Measurements from ENCODE around the gene HLA-F. TPM values are rescaled to one million over a fixed set of nuclear protein-coding genes. Genes with fewer than 3 reads are reported as not detected.

HLA-F gene
- total RNA-seq = 100 to 1,000 TPM; 282 to 310 TPM

DNA sequence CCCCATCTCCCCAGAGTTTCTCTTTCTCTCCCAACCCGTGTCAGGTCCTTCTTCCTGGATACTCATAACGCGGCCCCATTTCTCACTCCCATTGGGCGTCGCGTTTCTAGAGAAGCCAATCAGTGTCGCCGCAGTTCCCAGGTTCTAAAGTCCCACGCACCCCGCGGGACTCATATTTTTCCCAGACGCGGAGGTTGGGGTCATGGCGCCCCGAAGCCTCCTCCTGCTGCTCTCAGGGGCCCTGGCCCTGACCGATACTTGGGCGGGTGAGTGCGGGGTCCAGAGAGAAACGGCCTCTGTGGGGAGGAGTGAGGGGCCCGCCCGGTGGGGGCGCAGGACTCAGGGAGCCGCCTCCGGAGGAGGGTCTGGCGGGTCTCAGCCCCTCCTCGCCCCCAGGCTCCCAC, at the start of gene HLA-F:
HLA-F (plus strand) TSS at position 173 of the 404 bp plus-strand sequence; CDS start at position 203, 30 bp downstream.
- intact Hi-C loops (cut with micrococcal nuclease) = loop anchor here (1.0 to 5.0 kb wide), 5 partner anchors 26 to 338 kb away; partner anchors contain the start of genes HLA-A and POLR1H
- Mint-ChIP-seq H3K27me3 (ENCODE audit: low read depth) (no peaks in the 10 kb centered on the region), H3K4me1 (ENCODE audit: low read depth) (peaks cover 55% of the 10 kb centered on the region), H3K27ac (peak within 1 kb of the TSS; percentile 97), H3K36me3 (ENCODE audit: low read depth) (peaks cover 45% of the 10 kb centered on the region), H3K9me3 (no peaks in the 10 kb centered on the region), H3K4me3 (peak within 1 kb of the TSS; percentile 90)
- CTCF ChIA-PET = interaction anchor here (1.3 kb wide), 2 partner anchors 26 to 112 kb away, joined by 3 to 5 read pairs; no protein-coding TSS in a partner anchor
- DNase-seq = peak; percentile 93

DNA sequence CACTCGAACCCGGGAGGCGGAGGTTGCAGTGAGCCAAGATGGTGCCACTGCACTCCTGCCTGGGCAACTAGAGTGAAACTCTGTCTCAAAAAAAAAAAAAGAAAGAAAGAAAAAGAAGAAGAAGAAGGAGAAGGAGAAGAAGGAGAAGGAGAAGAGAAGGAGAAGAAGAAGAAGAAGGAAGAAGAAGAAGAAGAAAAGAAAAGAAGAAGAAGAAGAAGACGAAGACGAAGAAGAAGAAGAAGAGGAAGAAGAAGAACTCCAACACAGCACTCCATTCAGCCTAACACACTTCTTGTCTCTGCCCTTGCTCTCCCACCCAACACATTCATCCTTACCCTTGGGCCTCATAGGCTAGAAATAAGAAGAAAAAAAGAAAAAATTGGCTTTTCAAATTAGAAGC, 49.2 kb upstream of the HLA-F start:
- intact Hi-C loops (cut with micrococcal nuclease) = no loop called here
- no peaks in the 10 kb centered on the region for H3K36me3 Mint-ChIP-seq (ENCODE audit: low read depth)
- CTCF ChIA-PET = interaction anchor here (1.7 kb wide), 1 partner anchor 24 kb away, joined by 6 read pairs; no protein-coding TSS in a partner anchor
- no peak overlapping the region for H3K27ac Mint-ChIP-seq
- H3K9me3 Mint-ChIP-seq = no peaks in the 10 kb centered on the region
- no peak for DNase-seq
- H3K4me1 Mint-ChIP-seq (ENCODE audit: low read depth) = peaks cover 6% of the 10 kb centered on the region
- H3K27me3 Mint-ChIP-seq (ENCODE audit: low read depth) = peaks cover 3% of the 10 kb centered on the region
- H3K4me3 Mint-ChIP-seq = no peak overlapping the region

DNA sequence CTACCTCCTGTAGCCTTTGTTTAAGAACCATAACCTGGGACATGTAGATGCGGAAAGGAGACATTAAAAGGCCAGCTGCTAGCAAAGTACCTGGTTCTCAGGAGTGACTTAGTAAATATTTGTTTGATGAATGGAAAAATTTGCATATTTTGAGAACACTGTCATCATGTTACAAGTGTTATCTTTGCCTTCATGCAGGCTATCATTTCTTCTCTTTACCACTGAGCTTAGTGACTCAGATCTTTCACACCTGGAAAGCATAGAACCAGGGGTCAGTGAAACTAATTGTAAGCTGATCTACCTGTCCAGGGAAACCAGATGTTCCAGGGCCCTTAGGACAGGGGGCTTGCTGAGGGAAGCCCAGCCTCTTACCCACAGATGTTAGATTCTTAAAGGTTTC, 47.7 kb upstream of the HLA-F start:
- H3K9me3 Mint-ChIP-seq = no peaks in the 10 kb centered on the region

DNA sequence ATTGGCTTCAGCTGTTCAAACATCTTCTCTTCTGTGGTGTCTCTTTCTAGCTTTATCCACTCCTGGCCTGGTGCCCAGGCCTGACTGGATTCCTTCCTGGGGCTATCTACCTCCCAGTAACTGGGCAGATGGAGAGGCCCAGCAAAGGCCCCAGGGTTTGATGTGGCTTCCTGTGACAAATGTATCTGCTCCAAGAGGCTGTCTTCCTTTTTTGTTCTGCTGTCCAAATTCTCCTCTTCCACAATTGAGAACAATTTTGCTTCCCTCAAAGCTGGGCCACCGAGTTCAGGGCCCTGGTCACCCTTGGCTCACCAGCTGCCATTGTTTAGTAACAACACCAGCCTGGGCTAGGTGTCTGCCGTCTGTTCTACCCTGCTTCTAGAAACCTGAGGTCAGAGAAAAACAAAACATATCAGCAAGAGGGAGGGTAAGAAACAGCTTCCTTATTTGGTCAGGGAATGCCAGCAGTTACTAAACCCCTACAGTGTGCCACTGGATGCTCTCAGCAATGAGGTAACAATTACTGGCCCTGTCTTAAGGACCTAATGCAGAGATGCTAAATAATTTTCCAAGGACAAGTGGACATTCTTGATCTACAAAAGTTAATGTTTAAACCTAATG, 46.1 kb upstream of the HLA-F start:
- H3K27ac Mint-ChIP-seq = no peak overlapping the region
- H3K9me3 Mint-ChIP-seq = no peaks in the 10 kb centered on the region
- no peaks in the 10 kb centered on the region for H3K36me3 Mint-ChIP-seq (ENCODE audit: low read depth)
- CTCF ChIA-PET = interaction anchor here (1.1 to 2.9 kb wide), 3 partner anchors 23 to 27 kb away, joined by 4 to 22 read pairs (median 8); no protein-coding TSS in a partner anchor
- intact Hi-C loops (cut with micrococcal nuclease) = no loop called here
- H3K27me3 Mint-ChIP-seq (ENCODE audit: low read depth) = no peaks in the 10 kb centered on the region
- DNase-seq = no peak
- no peak overlapping the region for H3K4me3 Mint-ChIP-seq
- peaks cover 6% of the 10 kb centered on the region for H3K4me1 Mint-ChIP-seq (ENCODE audit: low read depth)

More for the DNA sequence above, 47.7 kb upstream of the HLA-F start:
- DNase-seq = no peak
- no peaks in the 10 kb centered on the region for H3K36me3 Mint-ChIP-seq (ENCODE audit: low read depth)
- H3K4me1 Mint-ChIP-seq (ENCODE audit: low read depth) = peaks cover 6% of the 10 kb centered on the region
- CTCF ChIA-PET = interaction anchor here (0.6 to 1.2 kb wide), 3 partner anchors 21 to 24 kb away, joined by 4 to 6 read pairs (median 4); no protein-coding TSS in a partner anchor
- peaks cover 3% of the 10 kb centered on the region for H3K27me3 Mint-ChIP-seq (ENCODE audit: low read depth)
- intact Hi-C loops (cut with micrococcal nuclease) = no loop called here
- no peak overlapping the region for H3K27ac Mint-ChIP-seq
- H3K4me3 Mint-ChIP-seq = no peak overlapping the region

DNA sequence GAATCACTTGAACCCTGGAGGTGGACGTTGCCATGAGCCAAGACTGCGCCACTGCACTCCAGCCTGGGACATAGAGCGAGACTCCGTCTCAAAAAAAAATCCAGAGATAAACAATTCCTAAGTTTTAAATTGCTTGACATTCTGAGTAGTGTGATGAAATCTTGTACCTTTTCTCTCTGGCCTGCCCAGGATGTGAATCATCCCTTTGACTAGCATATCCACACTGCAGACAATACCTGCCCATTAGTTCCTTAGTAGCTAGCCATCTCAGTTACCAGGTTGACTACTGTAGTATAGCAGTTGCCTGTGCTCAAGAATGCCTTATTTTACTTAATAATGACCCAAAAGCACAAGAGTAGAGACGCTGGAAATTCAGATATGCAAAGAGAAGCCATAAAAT, 45.1 kb upstream of the HLA-F start:
- H3K4me1 Mint-ChIP-seq (ENCODE audit: low read depth) = peaks cover 6% of the 10 kb centered on the region
- no peaks in the 10 kb centered on the region for H3K27me3 Mint-ChIP-seq (ENCODE audit: low read depth)
- no peak overlapping the region for H3K4me3 Mint-ChIP-seq
- intact Hi-C loops (cut with micrococcal nuclease) = no loop called here
- CTCF ChIA-PET = interaction anchor here (0.6 to 2.9 kb wide), 3 partner anchors 10 to 153 kb away, joined by 3 to 22 read pairs (median 3); no protein-coding TSS in a partner anchor
- H3K36me3 Mint-ChIP-seq (ENCODE audit: low read depth) = no peaks in the 10 kb centered on the region
- DNase-seq = no peak
- no peak overlapping the region for H3K27ac Mint-ChIP-seq
- no peaks in the 10 kb centered on the region for H3K9me3 Mint-ChIP-seq

DNA sequence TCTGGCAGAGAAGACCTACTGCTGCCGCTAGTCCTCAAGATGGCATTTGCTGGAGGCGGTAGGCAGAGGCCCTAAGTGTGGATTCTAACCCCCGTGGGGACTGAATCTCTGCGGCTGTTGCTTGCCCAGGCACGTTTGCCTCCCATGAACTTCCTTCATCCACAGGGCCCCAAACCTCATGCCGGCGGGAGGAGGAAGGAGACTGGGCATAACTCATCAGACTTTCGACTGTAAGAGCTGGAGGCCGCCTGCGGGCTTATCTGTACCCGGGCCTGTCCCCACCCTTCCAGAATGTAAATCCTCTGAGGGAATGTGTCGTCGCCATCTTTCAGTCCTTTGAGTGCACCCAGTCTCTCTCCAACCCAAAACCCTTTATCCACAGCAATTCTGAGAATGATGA, 43.3 kb upstream of the HLA-F start:
- H3K9me3 Mint-ChIP-seq = no peaks in the 10 kb centered on the region
- H3K27me3 Mint-ChIP-seq (ENCODE audit: low read depth) = no peaks in the 10 kb centered on the region
- H3K36me3 Mint-ChIP-seq (ENCODE audit: low read depth) = no peaks in the 10 kb centered on the region
- CTCF ChIA-PET = no interaction called here
- intact Hi-C loops (cut with micrococcal nuclease) = no loop called here
- no peak overlapping the region for H3K4me3 Mint-ChIP-seq
- peaks cover 10% of the 10 kb centered on the region for H3K4me1 Mint-ChIP-seq (ENCODE audit: low read depth)
- no peak for DNase-seq
- no peak overlapping the region for H3K27ac Mint-ChIP-seq

DNA sequence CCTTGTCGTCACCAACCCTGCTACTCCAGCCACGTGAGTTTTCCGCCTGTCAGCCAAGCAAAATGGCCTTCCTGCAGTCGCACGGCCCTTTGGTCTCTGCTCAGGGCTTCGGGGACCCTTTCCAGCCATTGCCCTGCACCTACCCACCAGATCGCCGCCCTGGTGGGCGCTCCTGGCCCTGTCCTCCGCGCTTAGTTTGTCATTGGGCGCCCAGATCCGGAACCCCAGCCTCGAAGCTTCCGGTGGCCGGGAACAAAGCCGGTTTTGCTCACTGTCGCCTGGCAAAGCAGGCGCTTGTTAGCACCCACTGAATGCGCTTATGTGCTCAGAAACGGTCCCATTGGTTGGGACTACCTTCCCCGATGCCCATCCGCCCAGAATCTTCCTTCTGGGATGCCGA, 42.8 kb upstream of the HLA-F start:
- no peak for DNase-seq
- intact Hi-C loops (cut with micrococcal nuclease) = no loop called here
- no peak overlapping the region for H3K27ac Mint-ChIP-seq
- H3K27me3 Mint-ChIP-seq (ENCODE audit: low read depth) = no peaks in the 10 kb centered on the region
- no peaks in the 10 kb centered on the region for H3K36me3 Mint-ChIP-seq (ENCODE audit: low read depth)
- no peaks in the 10 kb centered on the region for H3K9me3 Mint-ChIP-seq
- CTCF ChIA-PET = no interaction called here
- H3K4me1 Mint-ChIP-seq (ENCODE audit: low read depth) = peaks cover 10% of the 10 kb centered on the region
- no peak overlapping the region for H3K4me3 Mint-ChIP-seq

DNA sequence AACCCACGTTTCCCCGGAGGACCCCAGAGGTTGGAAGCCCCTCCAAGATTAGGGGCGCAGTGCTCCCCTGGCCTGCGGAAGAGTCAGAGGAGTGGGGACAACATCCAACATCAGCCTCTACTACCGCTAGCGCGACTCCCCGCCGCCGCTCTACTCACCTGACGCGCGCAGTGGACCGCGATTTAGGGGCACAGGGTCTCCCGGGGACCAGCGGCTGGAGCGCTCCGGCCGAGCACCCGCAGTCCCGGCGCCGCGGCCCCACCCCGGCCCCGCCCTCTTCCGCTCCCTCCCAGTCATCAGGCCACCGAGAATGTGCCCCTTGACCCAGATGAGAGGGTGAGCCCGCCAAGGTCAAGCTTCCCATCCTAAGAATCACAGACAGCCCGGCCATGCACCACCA, 42.3 kb upstream of the HLA-F start, which contains the start of gene ZFP57:
ZFP57 (minus strand) TSS at position 249 of the 400 bp plus-strand sequence. CDS start 4,149 bp downstream, outside the sequence.
- Mint-ChIP-seq H3K9me3 (no peaks in the 10 kb centered on the region), H3K27me3 (ENCODE audit: low read depth) (no peaks in the 10 kb centered on the region), H3K27ac (no peak within 1 kb of the TSS), H3K36me3 (ENCODE audit: low read depth) (no peaks in the 10 kb centered on the region), H3K4me3 (no peak within 1 kb of the TSS), H3K4me1 (ENCODE audit: low read depth) (peaks cover 10% of the 10 kb centered on the region)
- no peak for DNase-seq
- intact Hi-C loops (cut with micrococcal nuclease) = no loop called here
- CTCF ChIA-PET = interaction anchor here (2.0 kb wide), 1 partner anchor 57 kb away, joined by 5 read pairs; no protein-coding TSS in a partner anchor

DNA sequence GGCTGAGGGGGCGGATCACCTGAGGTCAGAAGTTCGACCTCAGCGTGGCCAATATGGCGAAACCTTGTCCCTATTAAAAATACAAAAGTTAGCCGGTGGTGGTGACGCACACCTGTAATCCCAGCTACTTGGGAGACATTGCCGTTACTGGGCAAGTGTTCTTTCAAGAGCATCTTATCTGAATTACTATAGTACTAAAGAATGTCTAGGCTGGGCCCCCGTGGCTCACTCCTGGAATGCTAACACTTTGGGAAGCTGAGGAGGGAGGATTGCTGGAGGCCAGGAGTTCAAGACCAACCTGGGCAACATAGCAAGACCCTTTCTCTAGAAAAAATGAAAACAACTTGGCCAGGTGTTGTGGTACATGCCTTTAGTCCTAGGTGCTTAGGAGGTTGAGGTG, 41.4 kb upstream of the HLA-F start:
- H3K27ac Mint-ChIP-seq = no peak overlapping the region
- intact Hi-C loops (cut with micrococcal nuclease) = no loop called here
- H3K4me3 Mint-ChIP-seq = no peak overlapping the region
- no peaks in the 10 kb centered on the region for H3K27me3 Mint-ChIP-seq (ENCODE audit: low read depth)
- CTCF ChIA-PET = interaction anchor here (0.6 to 2.0 kb wide), 2 partner anchors 57 to 979 kb away, joined by 3 to 5 read pairs; no protein-coding TSS in a partner anchor
- DNase-seq = no peak
- peaks cover 7% of the 10 kb centered on the region for H3K4me1 Mint-ChIP-seq (ENCODE audit: low read depth)
- H3K36me3 Mint-ChIP-seq (ENCODE audit: low read depth) = no peaks in the 10 kb centered on the region
- H3K9me3 Mint-ChIP-seq = no peaks in the 10 kb centered on the region

DNA sequence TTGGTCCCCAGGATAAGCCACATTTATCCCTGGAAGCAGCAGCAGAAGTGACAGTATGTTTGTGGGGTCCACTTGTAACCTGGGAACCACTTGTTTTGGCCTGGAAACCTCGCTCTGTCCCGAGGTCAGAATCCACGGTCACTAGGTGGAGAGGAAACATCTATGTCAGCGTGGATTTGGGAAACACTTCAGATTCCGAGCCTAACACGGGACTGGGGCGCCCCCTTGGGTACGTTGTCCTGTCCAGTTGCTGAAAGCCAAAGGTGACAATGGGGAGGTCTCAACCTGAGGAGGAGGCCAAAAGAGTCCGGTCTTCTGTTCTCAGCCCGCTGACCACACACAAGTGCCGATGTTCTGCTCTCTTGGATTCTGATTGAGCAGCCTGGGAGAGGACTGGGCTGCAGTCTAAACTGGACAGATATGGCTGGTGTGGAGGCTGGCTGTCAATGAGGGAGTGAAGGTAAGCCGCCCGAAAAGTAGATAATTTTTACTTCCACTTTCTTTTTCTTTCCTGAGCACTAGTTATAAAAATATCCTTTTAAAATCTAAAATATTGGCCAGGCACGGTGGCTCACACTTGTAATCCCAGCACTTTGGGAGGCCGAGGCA, 37.4 kb upstream of the HLA-F start:
- Mint-ChIP-seq H3K27me3 (ENCODE audit: low read depth) (no peaks in the 10 kb centered on the region), H3K4me3 (no peak overlapping the region)
- CTCF ChIA-PET = no interaction called here

DNA sequence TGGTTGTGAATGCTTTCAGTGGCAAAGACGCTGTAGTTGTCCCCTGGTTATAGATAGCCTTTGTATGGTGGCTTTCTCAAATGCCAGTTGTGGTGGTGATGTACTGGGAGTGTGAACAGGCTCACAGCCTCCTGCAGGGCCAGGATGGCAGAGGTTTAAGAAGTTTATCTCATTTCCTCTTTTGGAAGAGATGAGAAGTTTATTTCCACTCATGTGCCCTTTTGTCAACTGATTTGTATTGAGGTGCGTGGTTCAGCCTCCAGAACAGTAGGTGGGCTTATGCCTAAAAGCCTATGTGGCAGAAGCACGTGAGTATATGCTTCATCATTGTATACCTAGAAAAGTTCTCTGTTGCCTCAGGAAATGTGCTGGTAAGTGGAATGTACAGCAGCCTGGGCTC, 28.6 kb upstream of the HLA-F start:
- Mint-ChIP-seq H3K4me1 (ENCODE audit: low read depth) (no peaks in the 10 kb centered on the region), H3K9me3 (peaks cover 5% of the 10 kb centered on the region), H3K4me3 (no peak overlapping the region), H3K27me3 (ENCODE audit: low read depth) (no peaks in the 10 kb centered on the region), H3K36me3 (ENCODE audit: low read depth) (no peaks in the 10 kb centered on the region), H3K27ac (no peak overlapping the region)
- intact Hi-C loops (cut with micrococcal nuclease) = no loop called here
- no peak for DNase-seq
- CTCF ChIA-PET = interaction anchor here (2.2 to 2.3 kb wide), 2 partner anchors 45 to 54 kb away, joined by 6 to 10 read pairs; no protein-coding TSS in a partner anchor

More for the DNA sequence above, 37.4 kb upstream of the HLA-F start:
- peaks cover 3% of the 10 kb centered on the region for H3K4me1 Mint-ChIP-seq (ENCODE audit: low read depth)
- H3K27ac Mint-ChIP-seq = no peak overlapping the region
- no peak for DNase-seq
- intact Hi-C loops (cut with micrococcal nuclease) = no loop called here
- no peaks in the 10 kb centered on the region for H3K9me3 Mint-ChIP-seq
- no peaks in the 10 kb centered on the region for H3K36me3 Mint-ChIP-seq (ENCODE audit: low read depth)

DNA sequence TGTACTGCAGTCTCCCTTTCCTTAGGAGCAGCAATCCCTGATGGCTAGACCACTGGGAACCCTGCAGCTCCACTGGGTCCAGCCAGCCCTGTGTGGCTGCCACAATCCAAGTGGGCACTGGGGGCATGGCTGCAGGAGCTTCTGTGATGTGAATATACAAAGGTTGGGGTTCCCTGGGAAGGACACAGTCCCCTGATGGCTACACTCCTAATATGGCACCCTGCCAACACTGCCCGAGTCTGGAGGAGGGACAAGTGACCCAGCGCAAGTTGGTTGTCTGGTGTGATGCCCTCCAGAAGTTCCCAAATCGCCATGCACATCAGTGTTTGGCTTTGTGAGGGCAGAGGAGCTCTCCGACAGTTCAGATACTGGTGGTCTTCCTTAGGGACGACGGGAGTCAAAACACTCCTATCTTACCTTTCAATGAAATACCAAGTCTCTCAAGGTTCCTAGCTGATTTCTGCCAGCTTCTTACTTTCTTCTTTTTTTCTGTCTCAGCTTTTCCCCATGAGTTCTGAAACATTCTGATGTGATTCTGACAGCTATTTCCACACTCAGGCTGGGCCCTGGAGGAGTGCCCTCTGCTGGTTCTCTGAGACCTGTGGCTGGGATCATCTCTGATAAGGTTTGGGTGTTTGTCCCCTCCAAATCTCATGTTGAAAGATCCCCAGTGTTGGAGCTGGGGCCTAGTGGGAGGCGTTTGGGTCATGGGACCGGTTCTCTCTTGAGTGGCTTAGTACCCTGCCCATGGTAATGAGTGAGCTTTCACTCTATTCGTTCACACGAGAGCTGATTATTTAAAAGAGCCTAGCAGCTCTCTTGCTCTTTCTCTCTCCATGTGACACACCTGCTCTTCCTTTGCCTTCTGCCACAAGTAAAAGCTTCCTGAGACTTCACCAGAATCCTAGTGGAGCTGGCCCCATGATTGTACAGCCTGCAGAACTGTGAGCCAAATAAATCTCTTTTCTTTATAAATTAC, 26.8 kb upstream of the HLA-F start:
- intact Hi-C loops (cut with micrococcal nuclease) = no loop called here
- H3K4me3 Mint-ChIP-seq = no peak overlapping the region
- no peaks in the 10 kb centered on the region for H3K36me3 Mint-ChIP-seq (ENCODE audit: low read depth)
- CTCF ChIA-PET = interaction anchor here (0.8 to 2.7 kb wide), 16 partner anchors 12 to 142 kb away, joined by 3 to 21 read pairs (median 4); no protein-coding TSS in a partner anchor
- H3K27me3 Mint-ChIP-seq (ENCODE audit: low read depth) = no peaks in the 10 kb centered on the region
- H3K27ac Mint-ChIP-seq = no peak overlapping the region
- no peaks in the 10 kb centered on the region for H3K4me1 Mint-ChIP-seq (ENCODE audit: low read depth)
- no peak for DNase-seq
- H3K9me3 Mint-ChIP-seq = peaks cover 5% of the 10 kb centered on the region

All from activated naive CD4-positive, alpha-beta T cell treated with anti-CD3 and anti-CD28 coated beads for 36 hours (primary cell).